ENCODE data around the gene KBTBD13. TPM values are rescaled to one million over a fixed set of nuclear protein-coding genes. Genes with fewer than 3 reads are reported as not detected.

Gene KBTBD13
- polyA plus RNA-seq (2012; ENCODE audit: insufficient read depth, insufficient read length, low read depth), result not detected

DNA sequence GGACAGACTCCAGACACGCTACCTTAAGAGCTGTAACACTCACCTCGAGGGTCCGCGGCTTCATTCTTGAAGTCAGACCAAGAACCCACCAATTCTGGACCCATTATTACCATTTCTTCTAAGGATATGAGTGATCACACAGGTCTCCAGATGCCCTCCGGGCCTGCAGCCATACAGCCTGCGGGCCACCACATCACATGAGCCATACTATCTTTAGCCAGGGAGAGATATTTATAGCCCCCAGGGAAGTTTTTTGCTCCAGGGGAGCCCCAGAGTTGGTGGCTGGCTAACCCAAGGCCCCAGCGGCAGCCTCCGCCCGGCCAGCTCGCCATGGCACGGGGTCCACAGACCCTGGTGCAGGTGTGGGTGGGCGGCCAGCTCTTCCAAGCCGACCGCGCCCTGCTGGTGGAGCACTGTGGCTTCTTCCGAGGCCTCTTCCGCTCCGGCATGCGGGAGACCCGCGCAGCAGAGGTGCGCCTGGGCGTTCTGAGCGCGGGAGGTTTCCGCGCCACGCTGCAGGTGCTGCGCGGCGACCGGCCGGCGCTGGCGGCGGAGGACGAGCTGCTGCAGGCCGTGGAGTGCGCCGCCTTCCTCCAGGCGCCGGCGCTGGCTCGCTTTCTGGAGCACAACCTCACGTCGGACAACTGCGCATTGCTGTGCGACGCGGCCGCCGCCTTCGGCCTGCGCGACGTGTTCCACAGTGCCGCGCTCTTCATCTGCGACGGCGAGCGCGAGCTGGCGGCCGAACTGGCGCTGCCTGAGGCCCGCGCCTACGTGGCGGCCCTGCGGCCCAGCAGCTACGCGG, at the start of gene KBTBD13:
TSS of gene KBTBD13 (plus strand) at position 261 of the 805 bp plus-strand sequence. CDS start at position 331, 70 bp downstream.
- Histone ChIP-seq H3K27me3 (no peaks in the 10 kb centered on the region), H3K36me3 (no peaks in the 10 kb centered on the region), H3K9me3 (no peaks in the 10 kb centered on the region), H3K4me3 (ENCODE audit: low read depth, low read length) (no peak within 1 kb of the TSS), H3K4me1 (peaks cover 6% of the 10 kb centered on the region)
- DNase-seq, result no peak
- TF ChIP-seq, protein P1, sequence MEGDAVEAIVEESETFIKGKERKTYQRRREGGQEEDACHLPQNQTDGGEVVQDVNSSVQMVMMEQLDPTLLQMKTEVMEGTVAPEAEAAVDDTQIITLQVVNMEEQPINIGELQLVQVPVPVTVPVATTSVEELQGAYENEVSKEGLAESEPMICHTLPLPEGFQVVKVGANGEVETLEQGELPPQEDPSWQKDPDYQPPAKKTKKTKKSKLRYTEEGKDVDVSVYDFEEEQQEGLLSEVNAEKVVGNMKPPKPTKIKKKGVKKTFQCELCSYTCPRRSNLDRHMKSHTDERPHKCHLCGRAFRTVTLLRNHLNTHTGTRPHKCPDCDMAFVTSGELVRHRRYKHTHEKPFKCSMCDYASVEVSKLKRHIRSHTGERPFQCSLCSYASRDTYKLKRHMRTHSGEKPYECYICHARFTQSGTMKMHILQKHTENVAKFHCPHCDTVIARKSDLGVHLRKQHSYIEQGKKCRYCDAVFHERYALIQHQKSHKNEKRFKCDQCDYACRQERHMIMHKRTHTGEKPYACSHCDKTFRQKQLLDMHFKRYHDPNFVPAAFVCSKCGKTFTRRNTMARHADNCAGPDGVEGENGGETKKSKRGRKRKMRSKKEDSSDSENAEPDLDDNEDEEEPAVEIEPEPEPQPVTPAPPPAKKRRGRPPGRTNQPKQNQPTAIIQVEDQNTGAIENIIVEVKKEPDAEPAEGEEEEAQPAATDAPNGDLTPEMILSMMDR (IDR thresholded peaks at IDR 0.05; ENCODE audit: low read depth, low read length), result no peak

DNA sequence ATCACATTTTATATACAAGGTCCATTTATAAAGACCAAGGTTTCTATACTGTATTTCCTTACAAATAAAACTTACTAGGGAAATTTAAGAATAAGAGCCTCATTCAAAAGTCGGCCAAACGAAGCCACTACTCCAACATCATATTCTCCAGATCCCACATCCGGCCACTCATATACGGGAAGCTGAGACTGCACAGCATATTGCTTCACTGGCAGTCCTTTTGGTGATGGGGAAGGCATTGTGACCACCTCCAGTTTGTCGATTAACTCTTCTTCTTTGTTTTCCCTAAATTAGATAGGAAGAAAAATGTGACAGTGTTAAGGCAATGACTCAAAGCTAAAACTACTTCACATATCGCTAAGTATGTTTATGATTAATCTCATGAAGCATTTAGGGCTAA, 49.8 kb upstream of the KBTBD13 start:
- no peak for DNase-seq
- TF ChIP-seq, protein P1 (IDR thresholded peaks at IDR 0.05; ENCODE audit: low read depth, low read length), result no peak

DNA sequence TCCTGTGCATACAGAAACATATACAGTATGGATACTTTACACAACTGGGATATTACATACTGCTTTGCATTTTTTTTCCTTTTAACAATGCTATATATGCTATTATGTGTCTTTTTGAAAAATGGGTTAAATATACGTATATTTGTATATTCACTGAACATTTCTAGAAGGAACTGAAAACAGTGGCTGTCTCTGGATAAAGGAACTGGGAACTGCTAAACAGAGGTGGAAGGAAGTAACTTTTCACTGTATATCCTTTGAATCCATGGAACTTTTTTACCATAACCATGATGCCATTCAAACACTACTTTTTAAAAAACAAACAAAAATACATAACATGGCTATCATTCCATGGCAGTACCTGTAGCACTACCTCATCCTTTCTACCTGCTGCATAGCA, 49.0 kb upstream of the KBTBD13 start:
- DNase-seq, result no peak
- Histone ChIP-seq H3K9me3 (no peaks in the 10 kb centered on the region), H3K36me3 (peaks cover 12% of the 10 kb centered on the region; the same call in 1 of the 2 replicates), H3K4me1 (no peaks in the 10 kb centered on the region), H3K4me3 (ENCODE audit: low read depth, low read length) (no peak overlapping the region), H3K27me3 (no peaks in the 10 kb centered on the region)
- TF ChIP-seq, protein P1 (IDR thresholded peaks at IDR 0.05; ENCODE audit: low read depth, low read length), result no peak

More for the DNA sequence above, 49.8 kb upstream of the KBTBD13 start:
- H3K9me3 ChIP-seq, result no peaks in the 10 kb centered on the region
- peaks cover 12% of the 10 kb centered on the region; the same call in 1 of the 2 replicates for H3K36me3 ChIP-seq
- H3K4me1 ChIP-seq, result no peaks in the 10 kb centered on the region
- no peaks in the 10 kb centered on the region for H3K27me3 ChIP-seq
- no peak overlapping the region for H3K4me3 ChIP-seq (ENCODE audit: low read depth, low read length)

DNA sequence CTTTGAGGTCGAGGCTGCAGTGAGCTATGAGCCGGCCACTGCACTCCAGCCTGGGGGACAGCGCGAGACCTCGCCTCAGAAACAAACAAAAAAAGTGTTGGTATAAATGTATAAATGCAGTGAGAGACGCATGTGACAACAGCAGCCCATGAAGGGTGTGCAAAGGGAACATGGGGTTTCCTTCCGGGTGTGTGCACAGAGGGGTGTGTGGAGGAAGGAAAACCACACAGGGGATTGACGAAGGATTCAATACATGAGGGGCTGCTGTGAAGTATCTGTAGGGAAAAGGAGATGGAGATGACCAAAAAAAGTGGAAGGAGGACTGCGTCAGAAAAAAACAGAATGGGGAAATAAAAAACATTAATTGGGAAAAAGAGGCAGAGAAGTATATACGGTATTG, 48.2 kb upstream of the KBTBD13 start:
- Histone ChIP-seq H3K4me1 (peaks cover 2% of the 10 kb centered on the region; the same call in 1 of the 2 replicates), H3K9me3 (no peaks in the 10 kb centered on the region), H3K4me3 (ENCODE audit: low read depth, low read length) (peak overlapping the region; percentile 75), H3K36me3 (peaks cover 12% of the 10 kb centered on the region; the same call in 1 of the 2 replicates), H3K27me3 (no peaks in the 10 kb centered on the region)
- TF ChIP-seq, protein P1 (IDR thresholded peaks at IDR 0.05; ENCODE audit: low read depth, low read length), result no peak
- no peak for DNase-seq

DNA sequence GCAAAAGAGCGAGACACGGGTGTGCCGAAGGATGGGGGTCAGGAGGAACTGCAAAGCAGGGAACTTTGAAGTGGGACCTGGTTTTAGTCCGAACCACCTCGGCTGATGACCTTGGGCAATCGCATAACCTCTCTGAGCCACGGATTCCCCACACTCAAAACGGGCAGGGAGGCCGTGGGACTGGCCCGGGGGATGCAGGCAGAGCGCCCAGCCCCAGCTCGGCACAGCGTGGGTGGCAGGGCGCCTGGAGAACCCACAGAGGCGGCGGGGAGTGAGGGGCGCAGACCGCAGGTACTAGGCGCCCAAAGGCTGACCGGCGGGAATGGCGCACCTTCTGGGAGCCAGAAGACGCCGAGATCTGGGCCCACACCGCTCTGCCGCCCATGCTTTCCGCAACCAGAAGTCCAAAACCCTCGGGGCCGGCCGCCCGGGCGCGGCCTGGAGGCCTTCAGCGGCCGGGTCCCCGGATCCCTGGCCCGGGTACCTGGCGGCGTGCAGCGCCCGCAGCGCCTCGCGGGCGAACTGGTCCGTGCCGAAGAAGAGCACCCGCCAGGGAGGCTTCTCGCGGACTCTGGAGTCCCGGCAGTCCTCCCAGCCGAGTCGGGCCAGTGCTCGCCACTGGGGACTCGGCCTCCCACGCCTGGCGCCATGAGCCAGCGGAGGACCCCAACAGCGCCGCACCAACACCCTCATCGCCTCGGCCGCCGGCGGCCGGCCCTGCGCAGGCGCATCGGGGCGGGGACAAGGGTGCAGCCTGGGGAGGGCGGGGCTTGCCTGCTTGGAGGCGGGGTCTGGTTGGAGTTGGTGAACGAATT, 47.4 kb upstream of the KBTBD13 start, which contains the start of gene MTFMT:
TSS of gene MTFMT (minus strand) at position 719 of the 815 bp plus-strand sequence. CDS start at position 693, 26 bp downstream.
- peaks cover 9% of the 10 kb centered on the region; the same call in 1 of the 2 replicates for H3K36me3 ChIP-seq
- H3K4me3 ChIP-seq (ENCODE audit: low read depth, low read length), result peak within 1 kb of the TSS; percentile 75
- no peaks in the 10 kb centered on the region for H3K9me3 ChIP-seq
- TF ChIP-seq, protein P1 (IDR thresholded peaks at IDR 0.05; ENCODE audit: low read depth, low read length), result 0 out of 2 replicates have a peak, but pooled peaks have one; percentile 9
- no peaks in the 10 kb centered on the region for H3K27me3 ChIP-seq
- DNase-seq, result peak; percentile 97
- peaks cover 4% of the 10 kb centered on the region; the same call in 1 of the 2 replicates for H3K4me1 ChIP-seq
